Measurements from ENCODE around the gene LRRC8D. TPM values are rescaled to one million over a fixed set of nuclear protein-coding genes. Genes with fewer than 3 reads are reported as not detected.

The LRRC8D gene
- total RNA-seq, 1 experiment from 2014 or later = 44.9 TPM

DNA sequence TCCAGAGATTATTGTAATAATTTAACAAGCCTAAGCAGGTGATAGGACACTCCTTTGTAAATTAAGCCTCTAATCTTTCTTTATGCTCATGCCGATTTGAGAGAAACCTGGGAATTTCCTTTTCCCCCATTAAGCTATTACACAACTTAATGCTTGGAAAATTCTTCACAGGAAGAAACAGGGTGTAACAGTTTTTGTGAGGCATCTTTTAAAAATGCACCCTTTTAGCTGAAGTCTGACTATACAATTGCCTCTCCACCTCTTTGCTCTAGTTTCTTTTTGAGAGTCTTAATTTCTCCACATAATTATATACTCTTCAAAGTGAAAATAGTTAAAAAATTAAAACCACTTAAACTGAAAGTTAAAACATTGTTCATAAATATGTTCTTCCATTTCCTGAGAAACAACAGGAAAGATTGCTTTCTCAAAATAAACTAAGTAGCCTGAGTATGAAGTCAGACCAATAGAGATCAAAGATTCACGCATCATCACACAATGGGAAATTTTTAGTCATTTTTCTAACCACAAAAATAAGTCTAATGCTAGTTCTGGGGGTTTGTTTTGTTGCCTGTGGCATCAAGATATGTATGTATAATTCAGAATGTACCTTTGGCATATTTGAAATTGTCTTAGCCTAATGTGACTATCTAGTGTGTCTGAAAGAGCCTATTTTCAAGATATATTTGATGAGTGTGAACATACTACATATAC is 34.7 kb downstream of the LRRC8D start:
- no peak overlapping the region for H3K4me3 ChIP-seq (ENCODE audit: insufficient read depth, low read depth, low read length)
- H3K36me3 ChIP-seq (replicated peaks; ENCODE audit: control insufficient read depth, insufficient read depth, low read length) = peaks cover 9% of the 10 kb centered on the region
- H3K27me3 ChIP-seq (ENCODE audit: control insufficient read depth, insufficient read depth, low read length) = no peaks in the 10 kb centered on the region
- DNase-seq = no peak

DNA sequence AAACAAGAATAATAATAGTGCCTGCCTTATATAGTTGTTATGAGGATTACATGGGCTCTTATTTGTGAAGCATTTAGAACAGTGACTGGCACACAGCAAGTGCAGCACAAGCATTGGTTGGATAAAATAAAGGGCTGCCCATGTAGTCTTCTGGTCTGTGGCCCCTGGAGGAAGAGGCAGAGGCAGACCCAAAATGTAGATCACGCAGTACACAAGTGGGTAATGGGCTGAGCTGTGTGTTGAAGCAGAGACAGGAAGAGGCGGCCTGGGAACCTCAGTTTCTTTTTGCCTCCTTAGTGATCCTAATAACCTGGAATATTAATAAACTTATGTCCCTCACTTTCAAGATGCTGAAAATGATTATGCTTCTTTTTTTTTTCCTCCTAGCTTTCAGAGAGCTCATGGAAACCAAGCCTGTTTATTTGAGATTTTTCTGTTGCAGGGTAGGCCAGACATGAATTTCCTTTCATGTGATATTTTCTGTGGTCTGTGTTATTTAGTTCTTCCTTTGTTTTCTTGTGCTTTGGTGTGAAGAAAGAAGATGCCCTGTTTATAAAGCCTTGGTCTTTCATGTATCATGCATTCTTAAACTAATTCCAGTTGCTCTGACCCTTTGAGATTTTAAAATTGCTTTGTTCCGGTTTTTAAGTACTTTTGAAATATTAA is 42.5 kb downstream of the LRRC8D start:
- no peak for DNase-seq
- H3K36me3 ChIP-seq (replicated peaks; ENCODE audit: control insufficient read depth, insufficient read depth, low read length) = no peaks in the 10 kb centered on the region
- no peaks in the 10 kb centered on the region for H3K27me3 ChIP-seq (ENCODE audit: control insufficient read depth, insufficient read depth, low read length)
- H3K4me3 ChIP-seq (ENCODE audit: insufficient read depth, low read depth, low read length) = no peak overlapping the region

DNA sequence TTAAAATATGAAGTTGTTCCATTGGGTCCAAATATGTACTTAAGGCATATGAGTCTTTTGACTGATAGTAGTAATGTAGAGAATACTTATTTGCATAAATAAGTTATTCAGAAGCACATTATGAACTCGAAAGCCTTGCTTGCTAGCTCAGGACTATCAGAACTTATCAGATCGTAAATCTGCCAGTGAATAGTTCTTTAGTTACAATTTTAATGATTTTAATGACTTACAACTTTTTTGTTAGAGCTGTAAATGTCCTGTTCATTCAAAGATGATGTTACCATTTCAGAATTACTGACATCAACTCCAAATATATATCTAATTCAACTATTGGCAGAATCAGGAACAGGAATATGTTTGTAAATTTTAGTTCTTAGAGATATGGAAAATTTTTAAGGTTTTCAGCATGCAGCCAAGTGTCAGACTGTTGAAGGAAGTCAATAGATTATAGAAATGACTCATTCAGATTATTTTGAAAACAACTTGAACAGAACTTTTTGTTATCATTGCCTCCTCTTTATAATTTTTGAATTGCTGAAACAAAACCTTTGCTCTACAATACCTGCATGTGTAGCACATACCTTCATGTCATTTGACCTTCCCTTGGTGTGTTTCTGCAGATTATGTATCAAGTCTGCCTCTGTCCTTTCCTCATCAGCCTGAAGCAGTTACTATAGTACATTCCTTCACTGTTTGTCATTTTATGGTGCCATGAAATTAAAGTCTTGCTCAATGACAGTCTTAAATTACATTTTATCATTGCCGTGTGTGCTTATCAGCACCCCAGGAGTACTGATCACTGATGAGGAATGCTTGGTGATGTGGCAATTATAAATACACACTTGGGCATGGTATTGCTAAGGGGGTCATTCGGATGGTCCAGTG is 44.9 kb downstream of the LRRC8D start:
- no peak for DNase-seq
- Histone ChIP-seq H3K4me3 (ENCODE audit: insufficient read depth, low read depth, low read length) (no peak overlapping the region), H3K27me3 (ENCODE audit: control insufficient read depth, insufficient read depth, low read length) (no peaks in the 10 kb centered on the region), H3K36me3 (replicated peaks; ENCODE audit: control insufficient read depth, insufficient read depth, low read length) (no peaks in the 10 kb centered on the region; the same call in 1 of the 2 replicates)

DNA sequence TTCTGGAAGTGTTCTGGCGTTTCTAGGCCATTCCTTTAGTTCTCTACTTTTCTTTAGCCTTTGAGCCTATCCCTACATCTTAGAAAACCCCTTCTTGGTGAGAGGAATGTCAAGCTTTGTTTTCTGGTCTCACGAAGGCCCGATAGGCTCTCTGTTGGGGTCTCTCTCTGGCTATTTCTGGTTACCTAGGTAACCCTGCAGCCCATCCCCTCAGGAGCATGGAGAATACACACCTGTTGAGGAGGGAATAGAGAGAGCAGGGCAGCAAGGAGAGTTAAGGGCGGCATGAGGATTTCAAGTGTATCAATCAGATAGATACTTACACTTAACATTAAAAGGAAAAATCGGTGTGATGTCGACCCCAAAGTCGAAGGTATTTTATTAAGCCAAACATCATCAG is 45.7 kb downstream of the LRRC8D start:
- Histone ChIP-seq H3K27me3 (ENCODE audit: control insufficient read depth, insufficient read depth, low read length) (no peaks in the 10 kb centered on the region), H3K36me3 (replicated peaks; ENCODE audit: control insufficient read depth, insufficient read depth, low read length) (no peaks in the 10 kb centered on the region; the same call in 1 of the 2 replicates), H3K4me3 (ENCODE audit: insufficient read depth, low read depth, low read length) (no peak overlapping the region)
- DNase-seq = peak; percentile 13

DNA sequence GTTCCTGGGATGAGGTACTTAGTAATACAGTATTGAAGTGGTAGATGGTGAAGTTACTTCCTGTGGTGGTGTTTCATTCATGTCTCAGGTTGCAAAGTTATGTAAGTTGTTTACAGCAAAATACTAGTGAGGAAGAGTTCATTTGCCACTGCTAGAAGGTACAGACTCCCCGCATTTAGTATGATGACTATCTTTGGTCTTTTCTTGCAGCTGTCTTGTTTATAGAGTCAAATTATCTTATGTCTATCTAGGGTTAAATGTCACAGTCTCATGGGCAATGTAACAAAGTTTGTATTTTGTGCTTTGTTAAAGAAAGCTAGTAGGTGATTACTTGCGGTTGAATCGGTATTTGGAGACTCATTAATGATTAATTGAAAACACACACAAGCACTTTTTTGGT is 50.2 kb downstream of the LRRC8D start:
- DNase-seq = no peak
- no peaks in the 10 kb centered on the region; the same call in 1 of the 2 replicates for H3K36me3 ChIP-seq (replicated peaks; ENCODE audit: control insufficient read depth, insufficient read depth, low read length)
- no peak overlapping the region for H3K4me3 ChIP-seq (ENCODE audit: insufficient read depth, low read depth, low read length)
- no peaks in the 10 kb centered on the region for H3K27me3 ChIP-seq (ENCODE audit: control insufficient read depth, insufficient read depth, low read length)

DNA sequence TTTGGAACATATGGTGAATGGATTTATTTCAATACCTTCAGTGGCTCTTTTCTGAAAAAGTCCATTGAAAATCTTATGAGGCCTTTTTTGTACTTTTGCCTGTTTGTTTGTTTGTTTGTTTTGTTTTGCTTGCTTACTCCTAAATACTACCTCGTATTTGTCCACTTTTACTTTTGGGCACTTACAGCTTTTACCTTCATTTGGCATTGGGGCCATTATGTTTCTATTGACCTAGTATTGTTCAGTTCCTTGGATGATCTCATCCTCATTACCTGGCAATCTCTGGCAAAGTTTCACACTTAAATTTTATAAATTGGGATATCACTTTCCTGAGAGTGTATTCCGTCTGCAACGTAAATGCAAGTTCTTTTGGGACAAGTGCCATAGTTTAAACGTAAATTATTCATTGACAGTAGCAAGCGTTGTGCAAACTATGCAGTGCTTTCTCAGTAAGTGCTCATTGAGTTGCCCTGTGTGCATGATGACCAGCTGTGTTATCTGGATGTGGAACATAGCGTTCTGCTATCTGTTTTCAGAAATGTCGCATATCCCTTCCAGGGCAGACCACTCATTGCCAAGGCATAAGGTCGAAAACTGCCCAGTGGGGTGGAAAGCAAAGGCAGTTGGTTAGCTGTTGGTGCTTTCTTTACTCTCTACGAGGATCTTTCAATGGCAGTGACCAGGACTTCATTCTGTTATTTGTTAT is 51.1 kb downstream of the LRRC8D start:
- no peak for DNase-seq
- Histone ChIP-seq H3K36me3 (replicated peaks; ENCODE audit: control insufficient read depth, insufficient read depth, low read length) (no peaks in the 10 kb centered on the region; the same call in 1 of the 2 replicates), H3K4me3 (ENCODE audit: insufficient read depth, low read depth, low read length) (no peak overlapping the region), H3K27me3 (ENCODE audit: control insufficient read depth, insufficient read depth, low read length) (no peaks in the 10 kb centered on the region)

DNA sequence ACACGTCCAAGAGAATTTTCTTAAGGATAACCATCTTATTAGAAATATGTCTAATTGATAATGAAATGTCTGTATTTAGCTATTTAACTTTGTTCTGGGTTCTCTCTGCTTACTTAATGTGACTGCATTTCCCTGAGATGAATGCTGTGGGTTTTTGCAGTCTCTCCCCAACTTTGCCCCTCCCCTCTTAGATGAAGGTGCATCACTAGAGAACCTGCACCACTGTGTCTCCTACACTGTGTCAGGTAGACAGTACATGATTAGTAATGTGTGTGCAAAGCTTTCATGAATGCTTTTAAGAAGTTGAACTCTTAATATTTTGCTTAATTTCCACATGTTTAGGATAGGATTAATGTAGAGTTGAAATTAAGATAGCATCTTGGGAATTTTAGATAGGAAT is 51.7 kb downstream of the LRRC8D start:
- Histone ChIP-seq H3K36me3 (replicated peaks; ENCODE audit: control insufficient read depth, insufficient read depth, low read length) (no peaks in the 10 kb centered on the region; the same call in 1 of the 2 replicates), H3K4me3 (ENCODE audit: insufficient read depth, low read depth, low read length) (no peak overlapping the region), H3K27me3 (ENCODE audit: control insufficient read depth, insufficient read depth, low read length) (no peaks in the 10 kb centered on the region)
- DNase-seq = no peak

DNA sequence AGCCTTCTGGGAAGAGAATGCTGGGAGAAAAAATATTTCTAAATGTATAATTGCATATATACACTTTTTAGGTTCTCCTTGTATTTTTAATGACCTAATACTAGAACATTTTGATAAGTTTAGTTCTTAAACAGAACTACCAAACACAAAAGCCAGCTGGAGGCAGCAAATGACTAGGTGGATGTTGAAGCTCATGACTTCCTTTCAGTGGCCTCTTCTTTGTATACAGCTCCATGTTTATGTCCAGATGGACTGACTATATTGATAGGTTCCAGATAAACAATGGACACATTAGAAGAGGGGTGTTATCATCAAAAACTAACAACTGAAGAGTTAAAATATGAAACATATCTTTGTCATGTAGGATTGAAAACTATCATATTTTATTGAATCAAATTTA is 52.5 kb downstream of the LRRC8D start:
- no peak for DNase-seq
- no peaks in the 10 kb centered on the region for H3K27me3 ChIP-seq (ENCODE audit: control insufficient read depth, insufficient read depth, low read length)
- no peaks in the 10 kb centered on the region; the same call in 1 of the 2 replicates for H3K36me3 ChIP-seq (replicated peaks; ENCODE audit: control insufficient read depth, insufficient read depth, low read length)
- H3K4me3 ChIP-seq (ENCODE audit: insufficient read depth, low read depth, low read length) = no peak overlapping the region

DNA sequence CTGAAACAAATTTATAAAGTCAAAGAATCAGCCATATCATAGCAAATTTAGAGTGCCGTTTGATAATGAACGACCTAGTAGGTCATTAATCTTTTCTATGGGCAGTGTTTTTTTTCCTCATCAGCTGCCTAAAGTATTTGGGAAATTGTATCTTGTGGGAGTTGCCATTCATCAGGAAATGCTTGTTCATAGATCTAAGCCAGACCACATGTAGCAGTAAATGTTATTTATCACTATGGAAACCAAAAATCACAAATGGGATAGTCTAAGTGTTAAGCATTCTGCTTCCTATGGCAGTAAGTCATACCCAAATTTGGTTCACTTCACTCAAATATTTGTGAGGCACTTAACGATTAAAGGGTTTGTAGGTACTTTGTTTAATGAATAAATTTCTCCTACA is 52.9 kb downstream of the LRRC8D start:
- no peak for DNase-seq
- no peak overlapping the region for H3K4me3 ChIP-seq (ENCODE audit: insufficient read depth, low read depth, low read length)
- H3K27me3 ChIP-seq (ENCODE audit: control insufficient read depth, insufficient read depth, low read length) = no peaks in the 10 kb centered on the region
- H3K36me3 ChIP-seq (replicated peaks; ENCODE audit: control insufficient read depth, insufficient read depth, low read length) = no peaks in the 10 kb centered on the region; the same call in 1 of the 2 replicates

DNA sequence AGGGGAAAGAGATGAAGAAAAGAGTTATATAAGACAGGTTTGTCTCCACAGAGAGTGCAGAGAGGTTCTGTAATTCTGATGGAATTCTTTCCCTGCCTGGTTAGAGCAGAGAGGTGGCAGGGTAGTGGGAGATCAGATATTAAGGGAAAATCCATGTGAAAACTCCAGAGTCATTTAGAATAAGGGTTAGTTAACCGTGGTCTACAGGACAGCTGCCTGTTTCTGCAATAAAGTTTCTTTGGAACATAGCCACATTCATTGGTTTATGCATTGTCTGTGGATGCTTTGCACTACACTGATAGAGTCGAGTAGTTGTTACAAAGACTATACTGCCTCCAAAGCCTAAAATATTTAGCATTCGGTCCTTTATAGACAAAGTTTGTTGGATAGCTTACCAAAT is 55.6 kb downstream of the LRRC8D start:
- H3K4me3 ChIP-seq (ENCODE audit: insufficient read depth, low read depth, low read length) = no peak overlapping the region
- no peaks in the 10 kb centered on the region for H3K36me3 ChIP-seq (replicated peaks; ENCODE audit: control insufficient read depth, insufficient read depth, low read length)
- H3K27me3 ChIP-seq (ENCODE audit: control insufficient read depth, insufficient read depth, low read length) = no peaks in the 10 kb centered on the region
- no peak for DNase-seq

DNA sequence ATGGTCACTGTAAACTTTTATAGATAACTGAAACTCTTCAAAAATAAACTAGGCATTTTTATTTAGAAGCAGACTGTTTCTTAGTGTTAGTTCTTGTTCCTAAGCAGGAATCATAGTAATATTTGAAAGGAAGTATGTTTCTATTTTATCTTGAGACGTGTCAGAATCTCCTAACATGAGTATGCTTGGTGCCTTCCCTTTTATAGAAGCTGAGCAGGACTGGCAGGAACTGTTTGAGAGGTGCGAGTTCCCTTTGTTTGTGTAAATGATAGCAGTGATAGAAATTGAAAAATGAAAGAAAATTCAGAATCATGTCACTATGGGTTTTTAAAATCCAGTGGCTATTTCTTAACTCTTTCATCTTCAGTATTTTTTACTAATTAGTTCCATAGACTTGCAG is 56.9 kb downstream of the LRRC8D start:
- DNase-seq = no peak
- peaks cover 1% of the 10 kb centered on the region; the same call in 1 of the 2 replicates for H3K36me3 ChIP-seq (replicated peaks; ENCODE audit: control insufficient read depth, insufficient read depth, low read length)
- no peaks in the 10 kb centered on the region for H3K27me3 ChIP-seq (ENCODE audit: control insufficient read depth, insufficient read depth, low read length)

DNA sequence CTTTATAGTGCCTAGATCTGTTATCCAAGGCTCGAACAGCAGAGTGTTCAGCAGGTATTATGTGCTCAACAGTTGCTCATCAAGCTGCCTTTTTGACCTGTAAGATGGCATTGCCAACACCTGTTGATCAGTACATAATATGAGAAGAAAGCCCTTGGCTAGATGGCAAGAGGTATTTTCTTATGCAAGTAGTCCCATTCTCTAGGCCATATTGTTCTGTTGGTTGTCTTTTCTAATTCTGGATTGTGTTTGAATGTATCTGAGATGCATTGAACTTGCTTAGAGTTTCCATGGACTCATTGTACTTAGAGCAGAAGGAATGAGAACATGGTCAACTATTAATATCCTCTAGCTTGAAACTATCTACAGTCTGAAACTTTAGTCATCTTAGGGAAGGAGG is 57.4 kb downstream of the LRRC8D start:
- H3K27me3 ChIP-seq (ENCODE audit: control insufficient read depth, insufficient read depth, low read length) = no peaks in the 10 kb centered on the region
- no peak overlapping the region for H3K4me3 ChIP-seq (ENCODE audit: insufficient read depth, low read depth, low read length)
- peaks cover 1% of the 10 kb centered on the region; the same call in 1 of the 2 replicates for H3K36me3 ChIP-seq (replicated peaks; ENCODE audit: control insufficient read depth, insufficient read depth, low read length)
- DNase-seq = no peak

More for the DNA sequence above, 56.9 kb downstream of the LRRC8D start:
- H3K4me3 ChIP-seq (ENCODE audit: insufficient read depth, low read depth, low read length) = no peak overlapping the region

DNA sequence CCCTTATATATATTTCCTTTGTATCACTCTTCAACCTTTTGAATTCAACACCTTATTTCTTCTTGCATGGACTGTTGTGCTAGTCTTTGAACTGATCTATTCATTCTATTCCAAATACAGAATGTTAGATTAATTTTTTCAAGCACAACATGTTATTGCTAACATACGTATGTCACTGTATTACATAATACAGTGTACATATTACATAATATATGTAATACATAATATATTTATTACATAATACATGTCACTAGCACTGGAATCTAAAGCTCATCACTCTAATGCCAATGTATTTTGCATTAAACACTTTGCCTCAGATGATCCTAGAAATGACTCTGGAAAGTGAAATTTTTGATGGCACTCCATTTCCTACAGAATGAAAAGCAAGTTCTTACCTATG is 59.8 kb downstream of the LRRC8D start:
- no peak for DNase-seq
- Histone ChIP-seq H3K4me3 (ENCODE audit: insufficient read depth, low read depth, low read length) (no peak overlapping the region), H3K27me3 (ENCODE audit: control insufficient read depth, insufficient read depth, low read length) (no peaks in the 10 kb centered on the region), H3K36me3 (replicated peaks; ENCODE audit: control insufficient read depth, insufficient read depth, low read length) (peaks cover 1% of the 10 kb centered on the region; the same call in 1 of the 2 replicates)

DNA sequence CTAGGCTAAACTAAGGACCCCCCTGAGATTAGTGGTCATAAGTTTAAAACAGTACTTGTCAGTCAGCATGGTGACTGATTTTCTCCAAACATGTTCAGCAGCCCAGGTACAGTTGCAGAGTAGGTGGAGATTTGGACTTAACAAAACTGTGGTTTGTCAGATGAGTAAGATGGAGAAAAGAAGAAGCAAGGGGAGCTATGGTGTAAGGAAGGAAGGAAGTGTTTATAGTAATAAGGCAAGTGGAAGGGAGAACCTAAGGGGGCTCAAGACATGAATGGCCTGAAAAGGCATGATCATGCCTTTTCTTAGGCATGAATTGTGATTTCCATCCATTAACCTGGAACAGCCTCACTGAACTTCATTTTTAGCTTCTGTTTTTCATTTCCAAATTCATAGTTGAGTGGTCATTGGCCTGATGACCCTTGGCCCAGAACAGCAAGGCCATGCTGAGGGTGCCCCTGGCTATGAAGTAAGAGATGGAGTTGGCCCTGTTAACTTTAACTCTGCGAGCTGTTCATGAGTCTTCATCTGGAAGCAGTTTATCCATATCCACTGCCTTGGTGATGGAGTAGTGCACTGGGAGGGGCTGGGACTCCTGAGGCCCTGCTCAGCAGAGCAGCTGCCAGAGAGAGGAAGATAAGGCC is 60.7 kb downstream of the LRRC8D start:
- peaks cover 1% of the 10 kb centered on the region; the same call in 1 of the 2 replicates for H3K36me3 ChIP-seq (replicated peaks; ENCODE audit: control insufficient read depth, insufficient read depth, low read length)
- no peaks in the 10 kb centered on the region for H3K27me3 ChIP-seq (ENCODE audit: control insufficient read depth, insufficient read depth, low read length)
- no peak for DNase-seq
- no peak overlapping the region for H3K4me3 ChIP-seq (ENCODE audit: insufficient read depth, low read depth, low read length)
